IPS-NIHi11 (cell line): ENCODE data around the gene NREP.
A peak's percentile ranks its signal among the peaks of the same experiment; 100 is the strongest.

Experiments
- DNase-seq: peaks from one replicate; pipeline ENCODE4 v3.0.0; 2012; ENCODE audit warnings: mixed read lengths, low spot score

Gene NREP, protein sequence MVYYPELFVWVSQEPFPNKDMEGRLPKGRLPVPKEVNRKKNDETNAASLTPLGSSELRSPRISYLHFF

GRCh38 chr5:111756581-111757354, at the start of gene NREP:
NREP (minus strand) TSS chr5:111757194; CDS start chr5:111755772, 1,422 bp downstream.
- no peak for DNase-seq

- DNase-seq, result no peak
These were observed 49.8 kb upstream of the NREP start for GRCh38 chr5:111806753-111807152.

GRCh38 chr5:111806156-111806555, 49.2 kb upstream of the NREP start:
- no peak for DNase-seq

- no peak for DNase-seq
These were observed 48.1 kb upstream of the NREP start for GRCh38 chr5:111805071-111805470.

GRCh38 chr5:111800351-111800750, 43.4 kb upstream of the NREP start:
- no peak for DNase-seq

DNA sequence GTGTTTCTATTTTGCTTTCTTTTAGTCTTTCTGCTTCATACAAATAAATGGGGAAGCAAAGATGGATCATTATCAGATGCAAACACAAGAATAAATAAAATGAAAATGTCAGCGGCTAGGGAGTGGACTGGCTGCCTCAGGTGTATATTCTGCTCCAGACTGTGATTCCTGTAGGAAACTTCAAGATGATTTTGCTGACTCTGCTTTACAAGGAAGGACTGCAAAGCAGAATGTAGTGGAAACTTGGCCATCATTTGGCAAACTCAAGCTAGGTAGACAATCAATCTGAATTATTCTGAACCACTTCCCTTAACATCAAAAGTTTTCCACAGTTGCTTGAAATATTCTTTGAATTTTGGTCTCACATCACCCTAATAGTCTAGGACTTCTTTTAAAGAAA, 38.1 kb upstream of the NREP start:
- DNase-seq, result no peak

DNA sequence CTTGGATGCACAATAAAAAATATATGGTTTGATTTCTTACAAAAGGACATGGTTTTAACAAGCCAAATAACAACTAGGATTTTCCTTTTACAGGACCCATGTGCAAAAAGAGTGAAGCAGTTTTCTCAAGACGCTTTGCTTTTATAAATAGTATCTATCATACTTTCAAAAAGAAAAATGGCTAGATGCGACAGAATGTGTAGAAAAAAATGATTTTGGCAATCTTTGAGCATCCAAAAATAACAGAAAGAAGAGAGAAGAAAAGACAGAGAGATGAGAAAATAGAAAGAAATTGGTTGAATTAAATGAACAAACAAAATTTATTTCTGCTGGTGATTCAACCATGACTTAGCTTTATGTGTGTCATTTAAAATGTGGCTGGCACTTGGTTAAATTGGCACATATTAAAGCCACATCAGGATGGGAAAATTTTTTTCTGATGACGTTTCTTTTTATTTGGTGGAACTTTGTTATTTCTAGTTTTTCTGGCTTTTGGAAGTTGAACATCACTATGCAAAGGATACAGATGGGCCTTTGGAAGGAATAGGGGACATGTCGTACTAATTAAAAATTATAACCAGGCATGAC, 35.6 kb upstream of the NREP start:
- no peak for DNase-seq

GRCh38 chr5:111790295-111790694, 33.3 kb upstream of the NREP start:
- no peak for DNase-seq

- DNase-seq, result no peak
These were observed 30.0 kb upstream of the NREP start for GRCh38 chr5:111787006-111787405.

GRCh38 chr5:111784491-111785181, 27.6 kb upstream of the NREP start:
- no peak for DNase-seq

- no peak for DNase-seq
These were observed 26.5 kb upstream of the NREP start for GRCh38 chr5:111783537-111783936.

DNA sequence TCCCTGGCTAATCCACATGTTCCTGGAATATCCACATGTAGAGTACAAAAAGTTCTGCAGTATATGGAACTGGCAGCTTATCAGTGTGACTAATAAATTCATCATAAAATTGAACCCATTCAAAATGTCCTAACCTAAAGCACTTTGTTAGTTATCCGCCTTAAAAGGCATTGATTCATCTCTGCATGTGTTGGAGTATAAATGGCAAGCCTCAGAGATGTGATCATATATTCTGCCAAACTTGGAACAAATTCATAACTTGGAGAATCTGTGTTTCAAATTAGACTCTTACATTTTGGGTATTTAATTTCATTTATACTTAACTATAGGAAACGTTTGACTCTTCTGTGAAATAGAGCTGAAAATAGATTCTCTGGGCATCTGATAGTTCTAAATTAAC, 25.2 kb upstream of the NREP start:
- DNase-seq, result no peak

GRCh38 chr5:111781200-111781599, 24.2 kb upstream of the NREP start:
- no peak for DNase-seq

- DNase-seq, result no peak
These were observed 22.9 kb upstream of the NREP start for GRCh38 chr5:111779922-111780292.

DNA sequence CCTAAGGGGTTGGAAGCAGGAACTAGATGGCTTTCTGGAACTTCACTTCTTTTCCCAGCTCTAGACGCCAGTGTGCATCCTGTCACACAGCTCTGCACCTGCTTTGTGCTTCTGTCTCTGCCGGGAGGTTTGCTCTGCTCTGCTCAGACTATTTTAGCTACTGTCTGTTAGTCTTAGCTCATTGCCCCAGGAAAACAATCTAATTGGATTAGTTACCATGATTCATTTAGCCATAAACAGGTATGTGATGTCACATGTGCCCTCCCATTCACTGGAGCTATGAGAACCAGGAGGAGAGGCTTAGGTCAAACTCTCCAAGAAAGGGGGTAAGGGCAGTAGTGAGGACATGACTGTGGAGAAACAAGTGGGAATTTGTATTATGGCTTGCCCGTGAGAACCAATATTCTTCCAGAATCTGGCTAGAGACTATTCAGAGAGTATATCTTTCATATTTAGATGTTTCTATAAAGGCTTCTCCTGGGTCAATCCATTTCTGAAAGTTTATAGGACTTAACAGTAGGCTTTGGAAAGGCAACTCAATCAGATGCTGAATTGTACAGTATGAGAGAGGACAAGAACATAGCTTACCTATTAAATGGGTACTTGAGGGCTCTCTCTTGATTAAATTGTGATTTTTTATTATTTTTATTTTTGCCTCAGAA, 22.4 kb upstream of the NREP start:
- DNase-seq, result no peak

DNA sequence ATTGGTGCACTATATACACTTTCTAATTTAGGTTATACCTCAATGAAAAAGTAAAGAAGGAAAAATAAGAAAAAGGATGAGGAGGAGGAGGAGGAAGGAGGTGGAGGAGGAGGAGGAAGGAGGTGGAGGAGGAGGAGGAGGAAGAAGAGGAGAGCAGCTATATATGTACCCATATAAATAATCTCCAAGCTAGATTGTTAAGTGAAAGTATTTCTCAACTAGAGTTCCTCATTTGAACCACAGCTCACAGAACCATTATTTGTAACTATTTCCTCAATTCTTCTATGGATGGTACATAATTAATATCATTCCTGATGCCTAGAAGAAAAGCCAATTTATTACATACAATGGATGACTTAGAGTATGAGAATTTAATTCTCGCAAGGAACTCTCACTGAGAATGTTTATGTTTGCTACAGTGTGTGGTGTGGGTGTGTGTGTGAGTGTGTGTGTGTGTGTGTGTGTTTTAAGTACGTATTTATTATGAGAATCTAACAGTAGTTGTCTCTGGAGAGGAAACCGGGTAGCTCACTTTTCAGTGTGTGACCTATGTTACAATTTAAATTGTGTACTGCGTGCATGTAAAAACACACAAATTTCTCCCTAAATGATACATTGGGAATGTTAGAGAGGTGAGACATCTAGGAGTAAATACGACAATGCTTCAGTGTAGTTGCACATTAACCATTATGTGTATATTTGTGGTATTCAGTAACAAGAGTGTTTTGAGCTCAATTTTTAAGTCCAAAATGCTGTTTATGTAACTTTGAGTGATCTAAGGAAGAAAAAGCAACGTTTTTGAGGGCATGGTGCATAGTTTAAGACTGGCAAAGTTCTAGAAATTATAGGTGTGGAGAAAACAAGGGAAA, 20.2 kb upstream of the NREP start:
- DNase-seq, result no peak

DNA sequence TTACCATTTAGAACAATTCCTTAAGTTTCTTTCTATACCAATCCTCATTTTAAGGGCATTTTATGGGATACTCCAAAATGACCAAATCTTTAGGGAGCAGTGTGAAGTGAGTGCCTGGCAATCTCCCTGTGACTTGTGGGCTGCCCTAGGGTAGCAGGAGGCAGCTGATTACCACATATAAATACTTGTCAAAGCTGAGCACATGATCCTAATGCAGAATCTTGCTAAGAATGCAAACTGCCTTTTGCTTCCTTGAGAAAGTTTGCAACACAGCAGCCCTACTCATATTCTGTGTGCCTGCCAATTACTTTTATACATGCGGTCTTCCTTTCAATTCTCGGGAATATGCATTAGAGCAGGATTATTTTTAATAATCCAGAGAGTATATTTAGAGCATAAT, 18.2 kb upstream of the NREP start:
- no peak for DNase-seq

- DNase-seq, result no peak
These were observed 17.5 kb upstream of the NREP start for GRCh38 chr5:111774525-111774924.

- peak; percentile 36 for DNase-seq
These were observed 15.6 kb upstream of the NREP start for GRCh38 chr5:111772456-111773122.

DNA sequence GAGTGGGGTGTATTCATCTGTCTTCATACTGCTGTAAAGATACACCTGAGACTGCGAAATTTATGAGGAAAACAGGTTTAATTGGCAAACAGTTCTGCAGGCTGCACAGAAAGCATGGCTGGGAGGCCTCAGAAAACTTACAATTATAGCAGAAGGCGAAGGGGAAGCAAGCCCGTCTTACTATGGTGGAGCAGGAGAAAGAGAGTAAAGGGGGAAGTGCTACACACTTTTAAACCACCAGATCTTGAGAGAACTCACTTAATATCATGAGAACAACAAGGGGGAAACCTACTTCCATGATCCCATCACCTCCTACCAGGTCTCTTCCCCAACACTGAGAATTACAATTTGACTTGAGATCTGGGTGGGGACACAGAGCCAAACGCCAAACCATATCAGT, 12.5 kb upstream of the NREP start:
- DNase-seq, result no peak
